Heart left ventricle (tissue), 16 donors: Measurements from ENCODE around the gene ESRRG. TPM values are rescaled to one million over a fixed set of nuclear protein-coding genes. Genes with fewer than 3 reads are reported as not detected.

ENCODE experiments used
- ATAC-seq, 4 donors: fragments of 200-7000 bp; cut with Tn5 transposase; one replicate each; pipeline ENCODE4 v1.9.1; 2020 to 2022; ENCODE audit warnings: moderate library complexity in 4 of 4, mild to moderate bottlenecking in 3 of 4, moderate number of reproducible peaks in 1 of 4
- DNase-seq, 5 donors: peaks; one replicate each; pipeline ENCODE4 v3.0.0-alpha.2; 2020
- H3K27ac ChIP-seq, 12 donors: fragments of 200-600 bp; sonication (generic) in 4 of 12; one replicate each; pipeline versions ENCODE4 v1.5.0 to v1.8.0; 2016 to 2022; ENCODE audit warnings: mild to moderate bottlenecking in 2 of 12
- H3K27me3 ChIP-seq, 9 donors: fragments of 200-600 bp; sonication (generic) in 2 of 9; one replicate each; pipeline versions ENCODE4 v1.5.1 to v1.8.0; 2016 to 2022; ENCODE audit warnings: mild to moderate bottlenecking in 3 of 9
- H3K36me3 ChIP-seq, 9 donors: fragments of 200-600 bp; sonication (generic) in 2 of 9; one replicate each; pipeline versions ENCODE4 v1.5.0 to v1.8.0; 2018 to 2022; ENCODE audit warnings: mild to moderate bottlenecking in 2 of 9
- H3K4me1 ChIP-seq, 12 donors: fragments of 200-600 bp; sonication (generic) in 4 of 12; one replicate each; pipeline versions ENCODE4 v1.5.0 to v1.8.0; 2016 to 2022; ENCODE audit warnings: mild to moderate bottlenecking in 3 of 12
- H3K4me3 ChIP-seq, 12 donors: fragments of 200-600 bp; sonication (generic) in 4 of 12; one replicate each; pipeline versions ENCODE4 v1.5.0 to v1.8.0; 2017 to 2022; ENCODE audit warnings: mild to moderate bottlenecking in 9 of 12, moderate library complexity in 4 of 12
- H3K9me3 ChIP-seq, 12 donors: fragments of 200-600 bp; sonication (generic) in 4 of 12; one replicate each; pipeline versions ENCODE4 v1.5.0 to v1.8.0; 2016 to 2022; ENCODE audit warnings: mild to moderate bottlenecking in 1 of 12
- POLR2A ChIP-seq, 2 donors: fragments of 450-650 bp; IDR thresholded peaks; one replicate each; pipeline ENCODE4 v1.6.1; 2017; ENCODE audit warnings: antibody characterized with exemption in 2 of 2, mild to moderate bottlenecking in 2 of 2, moderate library complexity in 2 of 2
- WGBS, 4 donors: extraction: QIAGEN DNeasy Blood & Tissue Kit in 2 of 4; methylation state at CpG; one replicate each; pipeline versions ENCODE4 v1.1.5 to v1.1.7; 2013 to 2018; 5-methylcytosine and 5-hydroxymethylcytosine counted together
- intact Hi-C, 10 donors: fragments of 100-400 bp; cut with DNase I; formaldehyde crosslinking; loops; one replicate each; pipeline versions ENCODE4 v1.11.1 to v1.14.2; 2022
- polyA plus RNA-seq, 2 donors: library from polyadenylated mRNA; stranded (reverse); fragments of 200-250 nt; gene quantifications; one replicate each; pipeline ENCODE4 v1.2.3, GENCODE V29; 2013
- total RNA-seq, 9 donors: library from RNA; depleted of rRNA in 2 of 9; stranded (reverse); fragments of >200 nt in 2 of 9; fragmentation: NEBNext Ultra II Directional in 3 of 9; extraction: Animal tissue kit (Norgen Biotek cat#: 25700) in 3 of 9; gene quantifications; one replicate each; pipeline versions ENCODE4 v1.1.0 to v1.2.4, GENCODE V29; 2016 to 2023
- TF ChIP-seq, protein P1 (sequence below), 12 donors: fragments of 200-600 bp; sonication (generic) in 4 of 12; IDR thresholded peaks; one replicate each; pipeline versions ENCODE4 v1.5.0 to v1.8.0; 2018 to 2022; ENCODE audit warnings: antibody characterized with exemption in 12 of 12, mild to moderate bottlenecking in 5 of 12
- donor health status: ischemic (EF 13 %, LVEDD 7.1; RV severe dilation, severe dysfunction).
- donor health status: healthy with polysubstance abuse.
- donor health status: DM: no; HTN: yes; CAD: no.
- donor health status: DM: no; HTN: no; CAD: no.
- donor health status: ischemic (EF 25% LVEDD 6.9; RV normal size, moderate dysfunction).
- donor health status: ischemic (EF 25% LVEDD 5.7; RV mildly dilated, moderate dysfunction).
- donor health status: healthy.
- donor health status: DM: yes; HTN: yes; CAD: no.
- donor health status: ischemic (EF 35%, LVEDD 5.7; RV mildly dilated, moderate dysfunction).
- donor health status: nonischemic (EF 11% LVEDD 7.7; RV severe dilation, severe dysfunction).
- donor health status: DM: yes; HTN: yes; CAD: no.
- donor health status: PGD.
- donor health status: ischemic (EF 29% LVEDD 5.4; RV normal size, mild dysfunction).
- donor health status: nonischemic (EF 23%, LVEDD 6.1; RV moderate dilation, normal function).

ESRRG gene
- total and polyA plus RNA-seq, 11 donors, result 5.4 to 45.2 (median 31.3) TPM

GRCh38 chr1:216457356-216457755, 265.9 kb downstream of the ESRRG start:
- no peak for TF ChIP-seq POLR2A (IDR thresholded peaks at IDR 0.05)
- TF ChIP-seq, protein P1, sequence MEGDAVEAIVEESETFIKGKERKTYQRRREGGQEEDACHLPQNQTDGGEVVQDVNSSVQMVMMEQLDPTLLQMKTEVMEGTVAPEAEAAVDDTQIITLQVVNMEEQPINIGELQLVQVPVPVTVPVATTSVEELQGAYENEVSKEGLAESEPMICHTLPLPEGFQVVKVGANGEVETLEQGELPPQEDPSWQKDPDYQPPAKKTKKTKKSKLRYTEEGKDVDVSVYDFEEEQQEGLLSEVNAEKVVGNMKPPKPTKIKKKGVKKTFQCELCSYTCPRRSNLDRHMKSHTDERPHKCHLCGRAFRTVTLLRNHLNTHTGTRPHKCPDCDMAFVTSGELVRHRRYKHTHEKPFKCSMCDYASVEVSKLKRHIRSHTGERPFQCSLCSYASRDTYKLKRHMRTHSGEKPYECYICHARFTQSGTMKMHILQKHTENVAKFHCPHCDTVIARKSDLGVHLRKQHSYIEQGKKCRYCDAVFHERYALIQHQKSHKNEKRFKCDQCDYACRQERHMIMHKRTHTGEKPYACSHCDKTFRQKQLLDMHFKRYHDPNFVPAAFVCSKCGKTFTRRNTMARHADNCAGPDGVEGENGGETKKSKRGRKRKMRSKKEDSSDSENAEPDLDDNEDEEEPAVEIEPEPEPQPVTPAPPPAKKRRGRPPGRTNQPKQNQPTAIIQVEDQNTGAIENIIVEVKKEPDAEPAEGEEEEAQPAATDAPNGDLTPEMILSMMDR (IDR thresholded peaks at IDR 0.05), result no peak
- H3K9me3 ChIP-seq, result no peaks in the 10 kb centered on the region
- no peak overlapping the region for H3K27ac ChIP-seq
- H3K4me1 ChIP-seq, result no peaks in the 10 kb centered on the region
- no peak overlapping the region for H3K4me3 ChIP-seq
- no peaks in the 10 kb centered on the region for H3K27me3 ChIP-seq
- ATAC-seq, result no peak
- DNase-seq, result no peak
- no peaks in the 10 kb centered on the region for H3K36me3 ChIP-seq
- intact Hi-C loops, result no loop called here

- Histone ChIP-seq H3K9me3 (no peaks in the 10 kb centered on the region), H3K4me1 (no peaks in the 10 kb centered on the region), H3K4me3 (no peak overlapping the region), H3K27me3 (no peaks in the 10 kb centered on the region), H3K36me3 (no peaks in the 10 kb centered on the region), H3K27ac (no peak overlapping the region)
- TF ChIP-seq, protein P1 (IDR thresholded peaks at IDR 0.05), result no peak
- TF ChIP-seq POLR2A (IDR thresholded peaks at IDR 0.05), result no peak
- DNase-seq (no peak), ATAC-seq (no peak)
- intact Hi-C loops, result no loop called here
- 68 to 76% (median 73%) methylated on average over 3 of the region's 3 CpGs for WGBS, 4 donors
Measured at GRCh38 chr1:216456682-216457081, 266.5 kb downstream of the ESRRG start.

- 53 to 67% (median 61%) methylated on average over 2 of the region's 2 CpGs for WGBS, 4 donors
- Histone ChIP-seq H3K4me1 (no peaks in the 10 kb centered on the region), H3K4me3 (no peak overlapping the region), H3K27me3 (no peaks in the 10 kb centered on the region), H3K9me3 (no peaks in the 10 kb centered on the region), H3K27ac (no peak overlapping the region), H3K36me3 (no peaks in the 10 kb centered on the region)
- intact Hi-C loops, result no loop called here
- ATAC-seq, result no peak
- TF ChIP-seq, protein P1 (IDR thresholded peaks at IDR 0.05), result no peak
- no peak for TF ChIP-seq POLR2A (IDR thresholded peaks at IDR 0.05)
- no peak for DNase-seq
Measured at GRCh38 chr1:216453777-216454176, 269.5 kb downstream of the ESRRG start.
